ENCODE measurements around the gene ATP6V0D1. TPM values are rescaled to one million over a fixed set of nuclear protein-coding genes. Genes with fewer than 3 reads are reported as not detected.

Gene ATP6V0D1
- total RNA-seq, 1 donor from 2014 or later = 89.2 TPM

DNA sequence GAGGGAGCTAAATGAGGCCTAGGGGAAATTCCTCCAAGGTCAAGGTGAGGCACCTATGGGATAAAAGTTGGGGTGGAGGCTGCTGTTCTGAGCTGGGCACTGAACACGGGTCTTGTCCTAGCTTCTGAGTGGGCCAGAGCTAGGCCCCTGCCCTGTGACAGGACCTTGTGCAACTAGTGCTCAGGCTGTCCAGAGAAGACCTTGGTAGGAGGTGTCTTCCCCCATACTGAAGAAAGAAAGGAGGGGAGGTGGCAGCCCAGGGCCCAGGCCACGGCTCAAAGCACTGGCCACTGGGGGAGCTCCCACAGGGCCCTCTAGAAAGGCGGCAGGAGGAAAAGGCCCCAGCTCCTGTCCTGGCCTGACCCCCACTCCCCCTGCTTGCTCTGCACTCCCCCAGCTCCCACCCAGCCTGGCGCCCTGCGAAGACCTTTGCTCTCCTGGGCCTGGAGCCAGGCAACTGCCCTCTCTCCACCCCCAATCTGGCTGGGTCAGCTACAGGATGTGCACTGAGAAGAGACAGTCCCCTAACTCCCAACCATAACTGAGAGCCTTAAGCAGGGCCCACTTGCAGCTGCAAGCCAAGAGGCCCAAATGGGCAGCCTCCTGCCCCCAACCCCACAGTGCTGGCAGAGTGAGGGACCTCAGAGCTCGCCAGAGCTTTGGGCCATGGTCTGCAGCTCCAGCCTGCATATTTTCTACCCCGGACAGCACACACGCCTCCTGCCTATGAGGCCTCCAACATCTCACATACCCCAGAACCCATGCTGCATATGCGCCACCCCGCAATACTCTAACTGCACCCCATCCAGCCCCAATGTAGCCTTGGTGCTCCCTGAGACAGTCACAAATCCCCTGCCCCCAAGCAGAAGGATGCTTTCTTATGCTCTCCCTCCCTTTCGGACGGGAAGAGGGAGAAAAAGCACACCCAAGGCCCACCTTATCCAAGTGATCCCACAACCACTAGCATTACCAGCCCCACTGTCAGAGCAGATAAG is 34.7 kb downstream of the ATP6V0D1 start:
- no peak for DNase-seq (ENCODE audit: low spot score)

DNA sequence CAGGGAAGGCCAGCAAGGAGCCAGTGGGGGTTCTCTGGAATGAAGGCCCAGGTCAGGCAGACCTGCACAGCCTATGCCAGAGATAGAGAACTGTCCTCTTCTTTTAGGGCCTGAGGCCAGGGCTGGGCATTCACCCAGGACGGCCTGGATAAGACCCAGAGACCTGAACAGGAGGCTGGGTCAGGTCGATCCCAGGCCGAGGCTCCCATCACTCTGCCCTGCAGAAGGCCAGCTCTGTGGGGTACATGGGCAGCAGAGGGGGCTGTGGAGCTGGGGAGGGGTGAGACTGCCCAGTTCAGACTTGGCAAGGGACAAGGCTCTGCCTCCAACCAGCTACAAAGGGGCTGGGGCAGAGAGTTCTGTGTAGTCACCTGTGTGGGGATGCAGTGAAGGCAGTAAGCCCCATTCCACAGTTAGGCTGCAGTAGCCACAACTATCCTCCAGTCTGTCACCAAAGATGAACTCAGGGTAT is 35.5 kb downstream of the ATP6V0D1 start:
- DNase-seq (ENCODE audit: low spot score) = no peak

DNA sequence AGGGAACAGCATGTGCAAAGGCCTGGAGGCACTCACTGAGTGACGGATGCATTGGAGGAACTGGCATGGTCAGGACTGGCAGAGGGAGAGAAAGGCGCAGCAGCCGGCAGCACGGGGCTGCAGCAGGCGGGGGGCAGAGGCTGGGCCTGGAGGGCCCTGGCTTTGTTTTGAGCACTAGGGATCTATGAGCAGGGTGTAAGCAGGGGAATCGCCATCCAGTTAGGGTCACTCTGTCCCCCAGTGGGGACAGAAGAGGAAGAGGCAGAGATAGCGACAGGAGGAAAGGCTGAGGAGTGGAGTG is 35.9 kb downstream of the ATP6V0D1 start:
- no peak for DNase-seq (ENCODE audit: low spot score)

DNA sequence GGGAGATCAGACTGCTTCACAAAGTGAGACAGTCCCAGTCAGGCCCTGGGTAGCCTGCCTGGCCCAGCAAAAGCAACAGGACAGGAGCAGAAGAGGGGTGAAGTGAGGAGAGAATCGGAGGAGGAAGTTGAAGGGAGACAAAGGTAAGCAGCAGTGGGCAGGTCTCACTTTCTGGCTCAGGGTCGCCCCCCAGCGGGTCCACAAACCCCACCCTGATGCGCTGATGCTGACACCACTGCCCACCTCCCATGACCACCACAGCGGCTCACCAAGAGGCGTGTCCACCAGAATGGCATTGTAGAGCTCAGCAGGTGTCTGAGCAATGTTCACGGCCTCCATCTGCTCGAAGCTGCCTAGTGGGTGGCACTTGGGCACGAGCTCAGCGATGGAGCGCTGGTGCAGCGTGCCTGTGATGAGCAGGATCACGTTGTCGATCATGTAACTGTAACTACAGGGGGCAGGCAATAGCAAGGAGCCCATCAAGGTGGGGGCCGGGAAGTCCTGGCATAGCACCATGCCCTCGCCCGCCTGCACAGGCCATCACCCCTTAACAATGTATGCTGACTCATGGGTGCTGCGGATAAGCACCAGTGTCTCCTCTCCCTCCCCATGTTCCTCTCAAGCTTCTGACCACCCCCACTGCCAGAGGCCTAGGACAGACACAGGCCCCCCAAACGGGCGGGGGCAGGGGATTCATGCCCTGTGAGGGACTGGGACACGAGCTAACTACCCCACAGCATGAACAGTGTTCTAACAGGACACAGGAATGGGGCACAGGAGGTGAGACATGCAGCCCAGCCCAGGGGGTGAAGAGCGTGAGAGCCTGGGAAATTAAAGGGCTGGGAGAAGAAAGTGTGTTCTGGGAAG is 36.5 kb downstream of the ATP6V0D1 start:
- no peak for DNase-seq (ENCODE audit: low spot score)

DNA sequence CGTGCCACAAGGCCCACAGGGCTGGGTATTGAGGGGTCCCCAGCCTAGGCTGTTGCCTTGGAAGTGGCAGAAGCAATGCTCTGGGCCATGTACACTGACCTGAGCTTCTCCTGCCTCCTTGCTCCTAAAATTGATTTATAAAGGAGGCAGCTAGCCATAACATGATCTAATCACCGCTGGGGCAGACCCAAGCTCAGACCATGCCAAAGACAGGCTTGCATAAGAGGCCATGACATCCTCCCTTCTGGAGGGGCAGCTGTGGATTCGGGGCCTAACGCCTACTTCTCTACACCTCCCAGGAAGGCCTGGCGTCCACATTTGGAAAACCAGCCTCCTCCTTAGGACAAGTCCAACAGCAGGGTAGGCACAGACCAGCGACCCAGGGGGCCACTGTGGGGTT is 37.7 kb downstream of the ATP6V0D1 start:
- DNase-seq (ENCODE audit: low spot score) = peak; percentile 73

DNA sequence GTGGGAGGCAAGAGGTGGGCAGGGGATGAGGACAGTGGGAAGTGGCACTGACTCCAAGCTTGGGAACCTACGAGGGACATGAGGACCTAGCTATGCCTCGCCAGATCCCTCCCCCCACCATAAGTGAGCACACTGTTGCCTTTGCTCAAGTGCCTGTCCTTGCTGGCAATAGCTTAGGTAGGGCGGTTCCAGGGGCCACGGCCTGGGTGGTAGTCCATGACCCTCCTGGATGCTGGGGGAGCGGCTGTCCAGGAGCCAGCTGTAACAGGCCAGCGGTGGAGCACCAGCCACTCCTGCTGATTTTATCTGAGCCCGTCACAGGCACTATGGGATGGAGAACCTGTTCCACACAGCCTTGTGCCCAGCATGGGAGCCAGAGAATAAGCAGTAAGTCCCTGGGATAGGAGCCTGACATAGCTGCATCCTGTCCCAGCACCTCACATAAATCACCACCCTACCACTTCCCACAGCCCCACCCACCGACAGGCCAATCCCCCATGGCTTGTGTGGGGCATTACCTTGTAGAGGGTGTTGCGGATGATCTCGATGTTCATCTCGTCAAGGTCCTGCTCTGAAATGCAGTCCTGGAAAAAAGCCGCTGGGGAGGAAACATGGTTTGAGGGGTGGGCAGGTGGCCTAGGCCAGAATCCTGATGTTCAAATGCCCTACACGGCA is 38.2 kb downstream of the ATP6V0D1 start:
- no peak for DNase-seq (ENCODE audit: low spot score)

DNA sequence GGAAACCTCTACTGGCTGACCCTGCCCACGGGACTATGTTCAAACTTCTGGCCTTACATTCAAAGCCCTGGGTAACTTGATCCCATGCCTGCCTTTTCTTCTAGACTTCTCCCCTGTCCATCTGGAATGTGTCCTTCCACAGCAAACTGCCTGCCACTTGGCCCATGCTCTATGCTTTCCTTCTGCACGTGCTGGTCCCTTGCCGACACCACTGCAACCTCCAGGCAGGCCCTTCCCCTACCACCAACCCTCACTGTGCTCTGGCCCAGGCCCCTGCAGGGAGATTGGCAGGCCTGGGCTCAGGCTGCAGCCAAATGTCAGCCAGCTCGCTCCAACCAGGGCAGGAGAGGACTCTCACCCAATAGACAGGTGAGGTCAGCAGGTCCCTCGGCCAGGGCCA is 39.0 kb downstream of the ATP6V0D1 start:
- no peak for DNase-seq (ENCODE audit: low spot score)

DNA sequence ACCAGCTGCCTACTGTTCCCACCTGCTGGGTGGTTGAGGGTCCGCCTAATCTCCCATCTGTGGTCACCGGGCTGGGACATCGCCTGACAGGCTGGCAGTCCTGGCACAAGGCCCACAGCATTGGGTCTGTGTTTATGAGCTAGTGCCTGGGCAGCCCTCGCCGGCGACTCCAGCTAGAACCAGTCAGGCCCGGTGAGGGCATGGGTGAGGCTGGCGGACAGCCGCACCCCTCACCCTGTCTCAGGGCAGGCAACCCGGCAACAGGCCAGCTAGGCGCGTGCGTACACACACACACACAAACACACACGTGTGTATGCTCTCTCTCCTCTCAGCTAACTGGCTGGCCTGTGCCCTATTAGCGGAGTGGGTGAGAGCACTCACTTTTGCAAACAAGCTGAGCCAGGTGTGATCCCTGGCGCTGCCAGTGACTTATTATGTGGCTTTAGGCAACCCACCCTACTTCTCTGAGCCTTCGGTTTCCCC is 39.6 kb downstream of the ATP6V0D1 start:
- DNase-seq (ENCODE audit: low spot score) = peak; percentile 88

DNA sequence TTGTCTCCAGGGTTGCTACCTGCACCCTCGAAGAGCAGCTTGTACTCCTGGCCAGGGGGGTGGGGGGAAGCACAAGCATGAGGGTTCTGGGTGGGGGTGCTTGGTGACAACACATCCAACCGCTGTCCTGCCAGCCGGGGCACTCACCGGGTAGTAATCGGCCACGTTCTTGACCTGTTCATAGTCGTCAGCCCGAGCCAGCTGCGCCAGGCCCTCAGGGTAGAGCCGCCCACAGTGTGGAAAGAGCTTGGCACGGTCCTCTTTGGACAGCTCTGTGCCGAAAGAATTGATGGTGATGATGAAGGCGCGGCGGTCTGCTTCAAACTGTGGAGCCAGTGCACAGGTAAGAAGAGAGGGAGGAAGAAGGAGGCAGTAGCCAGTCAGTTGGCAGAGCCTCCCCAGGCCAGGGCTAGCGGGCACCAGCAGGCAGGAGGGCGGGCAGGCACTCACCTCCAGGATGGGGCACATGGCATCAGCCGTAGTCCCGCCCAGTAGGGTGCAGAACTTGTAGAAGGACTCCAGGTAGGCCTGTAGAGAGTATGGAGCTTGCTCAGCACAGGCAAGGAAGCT is 42.0 kb downstream of the ATP6V0D1 start:
- no peak for DNase-seq (ENCODE audit: low spot score)

DNA sequence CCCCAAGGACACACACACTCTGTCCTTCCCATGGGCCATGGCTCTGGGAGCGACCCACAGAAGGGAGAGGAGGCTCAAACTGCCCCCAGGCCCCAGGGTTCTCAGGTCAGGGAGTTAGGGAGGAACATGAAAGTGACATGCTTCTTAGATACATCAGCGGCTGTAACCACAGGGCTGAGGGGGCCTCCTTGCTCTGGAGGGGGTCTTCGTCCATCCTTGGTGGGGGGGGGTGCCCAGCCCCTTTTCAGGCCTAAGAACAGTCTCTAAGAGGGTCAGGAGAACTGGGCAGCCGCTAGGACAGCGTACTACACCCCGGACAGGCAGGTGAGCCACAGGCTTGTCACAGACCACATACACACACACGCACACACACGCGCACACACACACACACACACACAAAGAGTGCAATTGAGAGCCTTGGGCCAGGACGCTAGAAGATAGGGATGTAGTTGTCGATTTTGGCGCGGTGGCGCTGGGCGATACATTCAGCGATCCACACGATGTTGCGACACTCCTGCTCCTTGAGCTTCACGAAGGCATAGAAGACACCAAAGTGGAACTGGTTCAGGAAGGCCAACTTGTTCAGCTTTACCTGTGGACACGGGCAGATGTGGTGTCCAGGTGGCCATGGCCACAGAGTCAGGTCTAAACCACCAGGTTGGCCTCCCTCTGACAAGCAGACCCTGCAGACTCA is 42.7 kb downstream of the ATP6V0D1 start:
- DNase-seq (ENCODE audit: low spot score) = no peak

DNA sequence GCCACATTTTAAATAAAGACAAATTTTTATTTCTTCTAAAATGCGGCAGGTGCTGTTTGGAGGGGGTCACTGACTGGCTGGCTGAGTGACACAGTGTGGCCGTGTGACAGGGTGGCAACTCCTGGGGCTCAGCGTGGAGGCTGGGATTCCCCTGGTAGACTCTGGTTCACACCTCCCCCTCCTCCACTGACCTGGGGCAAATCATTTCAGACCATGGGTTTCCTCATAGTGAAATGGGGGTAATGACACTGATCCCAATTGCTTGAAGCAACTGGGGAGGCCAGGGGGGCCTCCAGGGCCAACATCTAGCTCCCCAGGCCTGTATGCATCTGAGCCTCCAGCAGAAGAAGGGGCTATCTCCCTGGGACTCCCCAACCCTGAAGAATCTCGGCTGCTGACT is 43.4 kb downstream of the ATP6V0D1 start:
- DNase-seq (ENCODE audit: low spot score) = no peak

DNA sequence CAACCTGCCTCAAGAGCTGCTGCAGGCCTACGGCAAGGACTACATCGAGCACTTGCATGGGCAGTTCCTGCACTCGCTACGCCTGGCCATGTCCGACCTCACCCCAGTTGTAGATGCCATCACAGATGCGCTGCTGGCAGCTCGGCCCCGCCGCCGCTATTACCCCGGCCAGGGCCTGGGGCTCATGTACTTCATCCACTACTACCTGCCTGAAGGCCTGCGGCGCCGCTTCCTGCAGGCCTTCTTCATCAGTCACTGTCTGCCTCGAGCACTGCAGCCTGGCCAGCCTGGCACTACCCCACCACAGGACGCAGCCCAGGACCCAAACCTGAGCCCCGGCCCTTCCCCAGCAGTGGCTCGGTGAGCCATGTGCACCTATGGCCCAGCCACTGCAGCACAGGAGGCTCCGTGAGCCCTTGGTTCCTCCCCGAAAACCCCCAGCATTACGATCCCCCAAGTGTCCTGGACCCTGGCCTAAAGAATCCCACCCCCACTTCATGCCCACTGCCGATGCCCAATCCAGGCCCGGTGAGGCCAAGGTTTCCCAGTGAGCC is 44.2 kb downstream of the ATP6V0D1 start:
- no peak for DNase-seq (ENCODE audit: low spot score)

DNA sequence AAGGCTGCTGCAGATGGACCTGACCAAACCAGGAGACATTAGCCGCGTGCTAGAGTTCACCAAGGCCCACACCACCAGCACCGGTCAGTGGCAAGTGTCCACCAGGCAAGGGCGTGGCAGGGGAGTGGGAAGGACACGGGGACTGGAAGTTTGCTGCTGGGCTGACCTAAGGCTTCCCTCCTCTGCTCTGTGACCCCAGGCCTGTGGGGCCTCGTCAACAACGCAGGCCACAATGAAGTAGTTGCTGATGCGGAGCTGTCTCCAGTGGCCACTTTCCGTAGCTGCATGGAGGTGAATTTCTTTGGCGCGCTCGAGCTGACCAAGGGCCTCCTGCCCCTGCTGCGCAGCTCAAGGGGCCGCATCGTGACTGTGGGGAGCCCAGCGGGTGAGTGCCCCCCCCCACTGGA is 45.2 kb downstream of the ATP6V0D1 start:
- DNase-seq (ENCODE audit: low spot score) = no peak

DNA sequence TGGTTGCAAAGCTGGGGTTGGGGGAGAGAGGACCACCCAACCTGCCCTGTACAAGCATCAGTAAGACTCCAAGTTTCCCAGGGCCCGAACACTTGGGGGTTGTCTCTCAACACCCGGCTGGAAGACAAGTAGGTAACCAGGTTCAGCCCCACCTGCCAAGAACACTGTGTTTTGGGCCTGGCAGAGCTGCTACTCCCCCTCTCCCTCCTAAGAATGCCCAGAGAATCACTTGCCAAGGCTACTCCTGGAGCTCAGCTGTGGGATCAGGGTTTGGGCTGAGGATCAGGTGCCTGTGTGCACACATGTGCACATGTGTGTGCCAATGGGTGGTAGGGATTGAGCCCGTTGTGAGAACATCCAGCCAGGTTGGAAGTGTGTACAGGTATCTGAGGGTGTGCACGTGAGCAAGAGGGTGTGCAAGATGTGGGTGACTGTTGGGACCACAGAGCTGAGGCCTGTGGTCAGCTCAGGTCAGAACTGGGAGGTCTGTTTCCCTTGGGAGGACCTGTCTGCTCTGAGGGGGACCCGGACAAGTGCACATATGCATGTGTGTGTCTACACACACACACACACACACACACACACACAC is 47.7 kb downstream of the ATP6V0D1 start:
- no peak for DNase-seq (ENCODE audit: low spot score)

DNA sequence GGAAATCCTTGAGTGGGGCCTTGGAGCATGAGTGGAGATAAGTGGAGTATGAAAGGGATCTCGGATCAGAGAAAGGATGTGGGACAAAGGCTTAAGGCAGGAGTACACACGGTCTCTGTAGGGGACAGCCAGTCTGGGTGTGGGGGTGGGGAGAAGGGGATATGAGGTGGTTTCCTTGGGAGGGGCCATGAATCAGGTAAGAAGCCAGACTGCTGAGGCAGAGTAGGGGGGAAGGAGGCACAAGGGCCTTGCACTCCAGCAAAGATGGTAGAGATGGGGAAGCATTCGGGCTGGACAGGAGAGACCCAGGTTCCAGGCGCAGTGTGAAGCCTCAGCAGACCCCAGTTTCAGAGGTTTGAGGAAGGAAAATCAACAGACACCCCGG is 48.5 kb downstream of the ATP6V0D1 start:
- no peak for DNase-seq (ENCODE audit: low spot score)

DNA sequence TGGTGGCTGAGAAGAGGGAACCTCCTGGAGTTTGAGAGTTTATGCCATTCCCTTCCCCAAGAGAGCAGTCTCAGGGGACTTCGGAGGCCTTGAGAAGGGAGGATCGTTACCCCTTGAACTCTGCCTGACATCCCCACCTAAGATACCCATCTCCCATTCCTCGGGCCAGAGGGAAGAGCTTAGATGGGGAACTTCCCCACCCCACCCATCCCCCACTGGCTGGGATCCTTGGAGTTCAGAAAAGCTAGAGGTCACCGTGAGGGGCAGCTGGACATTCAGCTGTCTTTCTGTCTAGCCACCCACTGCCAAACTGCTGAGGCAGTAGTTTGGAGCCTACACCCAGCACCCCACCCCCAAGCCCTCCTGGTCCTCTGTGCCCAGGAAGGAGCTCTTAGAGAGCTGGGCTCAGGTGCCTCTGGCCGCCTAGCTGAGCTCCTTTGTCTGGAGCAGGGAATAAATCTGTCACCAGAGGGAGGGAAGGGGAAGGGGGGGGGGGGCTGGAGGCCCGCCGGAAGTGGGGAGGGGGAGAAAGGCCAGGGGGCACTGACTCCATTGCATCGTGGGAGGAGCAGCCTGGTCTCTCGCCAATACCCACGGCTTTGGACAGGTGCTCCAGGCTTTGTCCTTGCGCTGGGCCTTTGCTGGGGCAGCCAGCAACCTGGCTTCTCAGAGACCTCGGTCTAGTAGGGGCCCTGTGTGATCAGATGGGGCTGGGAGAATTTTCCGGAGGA is 49.0 kb downstream of the ATP6V0D1 start:
- no peak for DNase-seq (ENCODE audit: low spot score)

DNA sequence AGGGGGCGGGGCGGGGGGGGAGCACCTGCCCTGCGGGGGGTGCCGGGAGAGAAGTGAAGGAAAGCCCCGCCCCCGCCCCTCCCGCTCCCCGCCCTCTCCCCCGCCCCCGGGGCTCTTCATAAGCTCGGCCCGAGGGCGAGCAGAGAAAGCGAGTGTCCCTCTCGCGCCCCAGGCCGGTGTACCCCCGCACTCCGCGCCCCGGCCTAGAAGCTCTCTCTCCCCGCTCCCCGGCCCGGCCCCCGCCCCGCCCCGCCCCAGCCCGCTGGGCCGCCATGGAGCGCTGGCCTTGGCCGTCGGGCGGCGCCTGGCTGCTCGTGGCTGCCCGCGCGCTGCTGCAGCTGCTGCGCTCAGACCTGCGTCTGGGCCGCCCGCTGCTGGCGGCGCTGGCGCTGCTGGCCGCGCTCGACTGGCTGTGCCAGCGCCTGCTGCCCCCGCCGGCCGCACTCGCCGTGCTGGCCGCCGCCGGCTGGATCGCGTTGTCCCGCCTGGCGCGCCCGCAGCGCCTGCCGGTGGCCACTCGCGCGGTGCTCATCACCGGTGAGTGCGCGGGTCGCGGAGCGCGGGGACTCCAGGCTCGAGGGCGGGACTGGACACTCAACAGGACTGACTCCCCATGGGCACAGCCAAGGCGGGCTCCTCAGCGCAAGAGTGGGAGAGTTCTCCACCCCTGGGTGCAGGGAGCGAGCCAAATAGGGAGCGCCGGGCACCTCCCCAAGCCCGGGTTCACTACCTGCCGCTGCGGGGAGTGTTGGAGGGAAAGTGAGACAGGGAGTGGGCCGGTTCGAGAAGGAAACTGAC is 49.8 kb downstream of the ATP6V0D1 start, which contains the start of gene HSD11B2:
HSD11B2 (plus strand) TSS at position 145 of the 798 bp plus-strand sequence; CDS start at position 273, 128 bp downstream.
- no peak for DNase-seq (ENCODE audit: low spot score)

DNA sequence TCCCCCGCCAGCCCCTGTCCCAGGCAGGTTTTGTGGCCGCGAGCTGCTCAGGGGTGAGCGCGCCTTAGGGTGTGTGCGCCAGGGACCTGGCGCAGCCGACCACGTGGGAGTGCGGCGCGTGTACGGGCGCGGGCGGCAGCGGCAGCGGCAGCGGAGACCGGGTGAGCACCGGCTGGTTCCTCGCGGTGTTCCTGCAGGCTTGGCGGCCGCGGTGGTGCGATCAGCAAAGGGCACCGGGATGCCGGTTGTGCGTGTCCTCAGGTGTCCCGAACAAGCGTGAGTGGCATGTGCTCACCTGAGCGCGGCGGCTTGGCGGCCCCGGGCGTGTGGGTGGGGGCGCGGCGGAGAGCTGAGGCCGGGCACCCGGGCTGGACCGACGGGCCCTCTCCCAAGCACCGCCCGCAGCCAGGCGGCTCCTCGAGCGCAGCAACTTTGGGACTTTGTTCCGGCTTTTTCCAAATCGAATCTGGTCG is 50.4 kb downstream of the ATP6V0D1 start:
- DNase-seq (ENCODE audit: low spot score) = no peak
